Endothelial cell of umbilical vein (primary cell): ENCODE results near the gene SLC4A2. TPM values are rescaled to one million over a fixed set of nuclear protein-coding genes. Genes with fewer than 3 reads are reported as not detected.

Source experiments
- BruUV-seq: library from RNA; stranded (reverse); fragments of 400-500 nt; replicated peaks from 2 replicates; lab custom pipeline; 2021; lab: Mats Ljungman, UMichigan
- CTCF ChIA-PET: fragments of 300-600, 350-600 bp; sonication (Branson Sonifier 250); formaldehyde crosslinking; loops from one replicate; lab custom pipeline; 2021; ENCODE audit warnings: antibody characterized with exemption, inconsistent platforms; lab: Charles Lee
- POLR2A ChIA-PET: fragments of 300-600, 350-600 bp; sonication (Branson Sonifier 250); formaldehyde crosslinking; loops from one replicate; lab custom pipeline; 2021; ENCODE audit warnings: antibody characterized with exemption, inconsistent platforms; lab: Charles Lee
- DNase-seq: peaks from one replicate; pipeline ENCODE4 v3.0.0-alpha.2; 2011; ENCODE audit warnings: low read depth, low spot score
- FAIRE-seq: peaks from 2 replicates; lab custom pipeline; 2011; peaks lifted over from hg19 to GRCh38; lab: Jason Lieb, UNC
- H2AFZ ChIP-seq: 2 replicates; pipeline ENCODE4 v1.6.0; 2012; ENCODE audit warnings: low read depth, low read length, control low read depth, inconsistent platforms
- H3K27ac ChIP-seq: 2 replicates; pipeline ENCODE4 v1.5.1; 2011; ENCODE audit warnings: low read depth, mild to moderate bottlenecking, control low read depth, low read length, moderate library complexity; ENCODE audit not compliant: insufficient read depth
- H3K27me3 ChIP-seq, 2 experiments: 2 replicates each; pipeline versions ENCODE4 v1.6.0 to v1.6.1; 2011; ENCODE audit warnings: low read length in 2 of 2, mixed read lengths in 1 of 2; ENCODE audit not compliant: control insufficient read depth in 2 of 2, insufficient read depth in 2 of 2
- H3K36me3 ChIP-seq, 2 experiments: 2 replicates in 1 of 2; 3 replicates in 1 of 2; pipeline ENCODE4 v1.5.1; 2011; ENCODE audit warnings: low read length in 2 of 2, mild to moderate bottlenecking in 1 of 2, moderate library complexity in 1 of 2; ENCODE audit not compliant: control insufficient read depth in 2 of 2, insufficient read depth in 2 of 2; ENCODE audit errors: extremely low read depth in 1 of 2
- H3K4me1 ChIP-seq: 3 replicates; pipeline ENCODE4 v1.5.1; 2011; ENCODE audit warnings: mild to moderate bottlenecking, low read length; ENCODE audit not compliant: control insufficient read depth, insufficient read depth; ENCODE audit errors: extremely low read depth
- H3K4me2 ChIP-seq: 2 replicates; pipeline ENCODE4 v1.6.1; 2011; ENCODE audit warnings: low read length, control low read depth, mixed read lengths; ENCODE audit not compliant: insufficient read depth
- H3K4me3 ChIP-seq, 3 experiments: fragments of 200-600 bp in 1 of 3; sonication (generic), shearing (Covaris generic) in 1 of 3; replicated peaks in 1 of 3; 2 replicates each; pipeline ENCODE4 v1.5.1; 2011 to 2016; ENCODE audit warnings: control low read depth in 3 of 3, low read length in 3 of 3, mild to moderate bottlenecking in 2 of 3, inconsistent platforms in 1 of 3, low read depth in 1 of 3, moderate library complexity in 1 of 3; ENCODE audit not compliant: insufficient read depth in 1 of 3
- H3K79me2 ChIP-seq: 2 replicates; pipeline ENCODE4 v1.6.0; 2012; ENCODE audit warnings: low read length, inconsistent platforms; ENCODE audit not compliant: control insufficient read depth, insufficient read depth
- H3K9ac ChIP-seq: replicated peaks from 2 replicates; pipeline ENCODE3; 2011; ENCODE audit warnings: low read length, control low read depth; ENCODE audit not compliant: insufficient read depth; ENCODE audit errors: extremely low read depth
- H3K9me1 ChIP-seq: replicated peaks from 3 replicates; pipeline ENCODE4 v1.6.0; 2011; ENCODE audit warnings: mild to moderate bottlenecking, low read length; ENCODE audit not compliant: control insufficient read depth, insufficient read depth; ENCODE audit errors: extremely low read depth
- H3K9me3 ChIP-seq: replicated peaks from 2 replicates; pipeline ENCODE4 v1.5.1; 2012; ENCODE audit warnings: low read length, inconsistent platforms; ENCODE audit not compliant: control insufficient read depth, insufficient read depth
- H4K20me1 ChIP-seq: replicated peaks from 2 replicates; pipeline ENCODE3; 2011; ENCODE audit warnings: mild to moderate bottlenecking, low read length; ENCODE audit not compliant: control insufficient read depth, insufficient read depth; ENCODE audit errors: extremely low read depth
- CTCF ChIP-seq, 2 donors: IDR thresholded peaks; 1 replicate in 1 of 2; 2 replicates in 1 of 2; pipeline ENCODE4 v1.5.1; 2011; ENCODE audit warnings: low read length in 2 of 2, mild to moderate bottlenecking in 2 of 2, moderate library complexity in 2 of 2, control low read depth in 1 of 2, inconsistent platforms in 1 of 2, low read depth in 1 of 2; ENCODE audit not compliant: insufficient read depth in 1 of 2; ENCODE audit errors: extremely low read depth in 1 of 2
- EZH2 ChIP-seq: IDR thresholded peaks from 2 replicates; pipeline ENCODE4 v1.6.1; 2012; ENCODE audit warnings: borderline replicate concordance, low read depth, mild to moderate bottlenecking, moderate library complexity, low read length, inconsistent platforms; ENCODE audit not compliant: severe bottlenecking
- FOS ChIP-seq: IDR thresholded peaks from 2 replicates; pipeline ENCODE4 v1.6.1; 2011; ENCODE audit warnings: mild to moderate bottlenecking, low read length, moderate library complexity, borderline replicate concordance; ENCODE audit not compliant: insufficient read depth
- GATA2 ChIP-seq: IDR thresholded peaks from 2 replicates; pipeline ENCODE4 v1.7.0; 2011; ENCODE audit warnings: low read depth, mild to moderate bottlenecking, moderate library complexity, mixed read lengths, low read length; ENCODE audit not compliant: insufficient read length, insufficient read depth
- JUN ChIP-seq: IDR thresholded peaks from 2 replicates; pipeline ENCODE4 v1.6.1; 2011; ENCODE audit warnings: borderline replicate concordance, low read depth; ENCODE audit not compliant: insufficient read length, insufficient read depth
- MAX ChIP-seq: IDR thresholded peaks from 2 replicates; pipeline ENCODE4 v1.6.1; 2011; ENCODE audit not compliant: insufficient read depth, insufficient read length
- MYC ChIP-seq: IDR thresholded peaks from one replicate; pipeline ENCODE4 v1.6.1; 2011; ENCODE audit warnings: mild to moderate bottlenecking, low read depth, low read length
- POLR2A ChIP-seq: IDR thresholded peaks from 2 replicates; pipeline ENCODE4 v1.6.1; 2012; ENCODE audit warnings: low read depth, mild to moderate bottlenecking, control low read depth, low read length
- POLR2AphosphoS5 ChIP-seq: IDR thresholded peaks from 2 replicates; pipeline ENCODE4 v1.6.1; 2012; ENCODE audit warnings: low read depth, mild to moderate bottlenecking, control low read depth, low read length, moderate library complexity; ENCODE audit not compliant: insufficient read depth
- dilution Hi-C: fragments of 300-500 bp; cut with MboI; formaldehyde crosslinking; loops from one replicate; pipeline ENCODE4 v1.15.0; 2019; ENCODE audit warnings: low sequenced_read_pairs; ENCODE audit not compliant: extremely low pct_ligation_motif_present
- intact Hi-C: fragments of 100-400 bp; cut with micrococcal nuclease; formaldehyde crosslinking; loops from one replicate; pipeline ENCODE4 v1.10.0; 2022
- polyA plus RNA-seq, 4 experiments: library from polyadenylated mRNA; depleted of rRNA in 3 of 4; stranded (reverse) in 3 of 4; unstranded in 1 of 4; fragments of >200 nt; gene quantifications; 2 replicates each; pipeline versions ENCODE4 v1.2.1 to v1.2.3, GENCODE V29; 2011 to 2012; ENCODE audit warnings: missing spikeins in 1 of 4
- total RNA-seq: library from RNA; stranded (reverse); gene quantifications from 2 replicates; pipeline ENCODE4 v1.2.3, GENCODE V29; 2021

Gene SLC4A2
- total and polyA plus RNA-seq, 2 donors (not counting 3 experiments of a cell fraction or from before 2014, with no cell fraction given), result 108 to 172 TPM

- H3K4me3 ChIP-seq, result no peak overlapping the region
- BruUV-seq, result no TSS peak
Measured at GRCh38 chr7:151043959-151044358, 15.4 kb upstream of the SLC4A2 start.

GRCh38 chr7:151045262-151045661, 14.1 kb upstream of the SLC4A2 start:
- Histone ChIP-seq H3K9me1 (no peaks in the 10 kb centered on the region), H2AFZ (no peak overlapping the region), H3K4me2 (no peak overlapping the region), H3K4me1 (peaks cover under 1% of the 10 kb centered on the region), H3K4me3 (no peak overlapping the region), H3K27me3 (peaks cover 0 to 1% of the 10 kb centered on the region in 2 experiments), H3K9me3 (no peaks in the 10 kb centered on the region), H4K20me1 (no peaks in the 10 kb centered on the region), H3K9ac (no peak overlapping the region), H3K36me3 (no peaks in the 10 kb centered on the region), H3K27ac (no peak overlapping the region), H3K79me2 (no peaks in the 10 kb centered on the region)
- CTCF ChIA-PET, result interaction anchor here (1.0 to 1.6 kb wide), 2 partner anchors 17 to 27 kb away, joined by 5 read pairs; partner anchors contain the start of gene ABCB8
- dilution Hi-C loops (no loop called here), intact Hi-C loops (no loop called here)
- DNase-seq (no peak), FAIRE-seq (no peak)
- TF ChIP-seq MYC (no peak), EZH2 (no peak), CTCF (IDR thresholded peaks at IDR 0.05; ENCODE audit: extremely low read depth in 1 of 2, insufficient read depth in 1 of 2, low read depth in 1 of 2, low read length in 2 of 2) (no peak), POLR2A (no peak), FOS (no peak), POLR2AphosphoS5 (no peak), JUN (no peak), GATA2 (no peak)
- POLR2A ChIA-PET, result no interaction called here
- no TSS peak for BruUV-seq

More at GRCh38 chr7:151043959-151044358, 15.4 kb upstream of the SLC4A2 start:
- Histone ChIP-seq H3K36me3 (no peaks in the 10 kb centered on the region), H3K9ac (no peak overlapping the region), H3K4me1 (peaks cover 13% of the 10 kb centered on the region), H3K79me2 (no peaks in the 10 kb centered on the region), H3K9me1 (no peaks in the 10 kb centered on the region), H2AFZ (no peak overlapping the region), H3K27ac (no peak overlapping the region), H3K4me2 (no peak overlapping the region), H4K20me1 (no peaks in the 10 kb centered on the region), H3K27me3 (no peaks in the 10 kb centered on the region), H3K9me3 (no peaks in the 10 kb centered on the region)
- TF ChIP-seq EZH2 (no peak), FOS (no peak), GATA2 (no peak), MAX (no peak), POLR2AphosphoS5 (no peak), POLR2A (no peak)
- intact Hi-C loops (no loop called here), dilution Hi-C loops (no loop called here)
- FAIRE-seq, result no peak
- no peak for DNase-seq
- ChIA-PET POLR2A (no interaction called here), CTCF (interaction anchor here (0.8 kb wide), 1 partner anchor 26 kb away, joined by 3 read pairs; no protein-coding TSS in a partner anchor)
